Frontal cortex (tissue), 4 donors: ENCODE data around the gene HIF1A. TPM values are rescaled to one million over a fixed set of nuclear protein-coding genes. Genes with fewer than 3 reads are reported as not detected.
"Not testable (repeated sequence)": the region's sequence is repeated elsewhere in the genome, so short reads cannot be mapped to it uniquely, and the experiment has no call there.

ENCODE experiments used
- DNase-seq, 2 donors: peaks; one replicate each; pipeline ENCODE4 v3.0.0; 2012; ENCODE audit warnings: low spot score in 2 of 2
- FAIRE-seq: peaks from 2 replicates; lab custom pipeline; 2012; peaks lifted over from hg19 to GRCh38; lab: Jason Lieb, UNC
- total RNA-seq: library from RNA; depleted of rRNA; stranded (reverse); fragments of >200 nt; gene quantifications from one replicate; pipeline ENCODE4 v1.2.3, GENCODE V29; 2014
- donor health status: control.
- donor health status: control.
- donor health status: control.

Gene HIF1A
- 151 TPM for total RNA-seq

- FAIRE-seq (no peak), DNase-seq (peak; percentile 93 to 95)
Measured at GRCh38 chr14:61694830-61695694, at the start of gene HIF1A. HIF1A (plus strand) TSS chr14:61695513; CDS start chr14:61695805, 292 bp downstream.

- no peak for FAIRE-seq
Measured at GRCh38 chr14:61646366-61647116, 48.8 kb upstream of the HIF1A start.

GRCh38 chr14:61647704-61648103 is 47.6 kb upstream of the HIF1A start:
- DNase-seq, result no peak

More at GRCh38 chr14:61646366-61647116, 48.8 kb upstream of the HIF1A start:
- DNase-seq, result no peak

GRCh38 chr14:61648377-61648776 is 46.9 kb upstream of the HIF1A start:
- no peak for FAIRE-seq
- no peak for DNase-seq

More at GRCh38 chr14:61647704-61648103, 47.6 kb upstream of the HIF1A start:
- no peak for FAIRE-seq

GRCh38 chr14:61649283-61649682 is 46.0 kb upstream of the HIF1A start:
- DNase-seq (no peak), FAIRE-seq (no peak)

GRCh38 chr14:61651355-61651754 is 44.0 kb upstream of the HIF1A start:
- DNase-seq (no peak), FAIRE-seq (no peak)

- no peak for DNase-seq
- FAIRE-seq, result no peak
Measured at GRCh38 chr14:61652526-61653262, 42.6 kb upstream of the HIF1A start.

GRCh38 chr14:61653507-61653906 is 41.8 kb upstream of the HIF1A start:
- FAIRE-seq (no peak), DNase-seq (no peak)

GRCh38 chr14:61654026-61654425 is 41.3 kb upstream of the HIF1A start:
- FAIRE-seq, result no peak
- no peak for DNase-seq

- DNase-seq (no peak), FAIRE-seq (no peak)
Measured at GRCh38 chr14:61655777-61656176, 39.5 kb upstream of the HIF1A start.

GRCh38 chr14:61656341-61656740 is 39.0 kb upstream of the HIF1A start:
- FAIRE-seq (no peak), DNase-seq (no peak)

- not testable (repeated sequence) for DNase-seq, FAIRE-seq
Measured at GRCh38 chr14:61658111-61658510, 37.2 kb upstream of the HIF1A start.

- no peak for FAIRE-seq
Measured at GRCh38 chr14:61659582-61659981, 35.7 kb upstream of the HIF1A start.

GRCh38 chr14:61661471-61662400 is 33.6 kb upstream of the HIF1A start:
- FAIRE-seq, result no peak
- DNase-seq, result no peak

More at GRCh38 chr14:61659582-61659981, 35.7 kb upstream of the HIF1A start:
- DNase-seq, result no peak

- no peak for DNase-seq
- no peak for FAIRE-seq
Measured at GRCh38 chr14:61662437-61663311, 32.6 kb upstream of the HIF1A start.

- DNase-seq, result no peak
- no peak for FAIRE-seq
Measured at GRCh38 chr14:61663312-61663979, 31.9 kb upstream of the HIF1A start.

- FAIRE-seq (no peak), DNase-seq (no peak)
Measured at GRCh38 chr14:61668282-61668681, 27.0 kb upstream of the HIF1A start.

GRCh38 chr14:61670576-61670975 is 24.7 kb upstream of the HIF1A start:
- no peak for DNase-seq
- no peak for FAIRE-seq
